ENCODE data around the gene GNAL. TPM values are rescaled to one million over a fixed set of nuclear protein-coding genes. Genes with fewer than 3 reads are reported as not detected.

The GNAL gene
- total and polyA plus RNA-seq, 2 of the 4 experiments (the other 2 are of a cell fraction) = 0.15 to 0.36 TPM

GRCh38 chr18:11828786-11829432 is 139.8 kb downstream of the GNAL start:
- H3K27me3 ChIP-seq (ENCODE audit: control insufficient read depth, insufficient read depth, low read length) = no peaks in the 10 kb centered on the region
- no peak overlapping the region for H2AFZ ChIP-seq (replicated peaks; ENCODE audit: low read length, poor library complexity)
- no peak overlapping the region for H2BK5ac ChIP-seq (ENCODE audit: low read depth, low read length, poor library complexity, severe bottlenecking)
- H2BK20ac ChIP-seq (ENCODE audit: low read depth, low read length) = no peak overlapping the region
- 17% methylated on average over 1 of the region's 6 CpGs; no CpG with 5 or more reads in 1 of the 2 experiments for WGBS, 2 experiments (ENCODE audit: extremely low coverage in 2 of 2, insufficient read length in 1 of 2)
- H3K27ac ChIP-seq (ENCODE audit: insufficient read depth, low read length) = no peak overlapping the region
- no peak overlapping the region for H3K4me2 ChIP-seq (ENCODE audit: low read depth, low read length)
- H2AK9ac ChIP-seq (replicated peaks; ENCODE audit: low read depth, low read length, poor library complexity) = no peak overlapping the region
- ATAC-seq (ENCODE audit: low read depth) (no peak), DNase-seq (no peak)
- intact Hi-C loops (cut with micrococcal nuclease) = no loop called here
- no peak overlapping the region for H4K5ac ChIP-seq (ENCODE audit: low read depth, low read length)
- no peaks in the 10 kb centered on the region for H3K36me3 ChIP-seq (ENCODE audit: control insufficient read depth, insufficient read depth, low read length)
- no peak overlapping the region for H3K14ac ChIP-seq (replicated peaks; ENCODE audit: low read depth, low read length)
- no peak overlapping the region for H4K91ac ChIP-seq (ENCODE audit: insufficient read depth, low read depth, low read length)
- H3K4me1 ChIP-seq (ENCODE audit: control insufficient read depth, insufficient read depth, low read length) = no peaks in the 10 kb centered on the region
- no peak overlapping the region for H2BK15ac ChIP-seq (ENCODE audit: low read depth, low read length)
- TF ChIP-seq SMC3 (IDR thresholded peaks at IDR 0.05; ENCODE audit: low read depth, low read length) = no peak
- no peak for TF ChIP-seq CEBPB (IDR thresholded peaks at IDR 0.05; ENCODE audit: low read depth, low read length)
- dilution Hi-C loops (cut with HindIII; ENCODE audit: low sequenced_read_pairs, unreplicated experiment) = no loop called here
- no peak overlapping the region for H4K8ac ChIP-seq (ENCODE audit: low read depth in 2 of 2, low read length in 2 of 2)
- no peak overlapping the region for H3K18ac ChIP-seq (ENCODE audit: low read depth, low read length)
- no peaks in the 10 kb centered on the region for H3K9me1 ChIP-seq (ENCODE audit: insufficient read depth, low read length)
- no peaks in the 10 kb centered on the region for H3K9me3 ChIP-seq (ENCODE audit: control insufficient read depth, insufficient read depth, low read length)
- H3K56ac ChIP-seq (ENCODE audit: extremely low read depth, insufficient read depth, low read length) = no peak overlapping the region
- H3K4ac ChIP-seq (ENCODE audit: low read depth, low read length) = no peak overlapping the region
- no peak overlapping the region for H3K23ac ChIP-seq (ENCODE audit: low read depth, low read length)
- H2BK120ac ChIP-seq (ENCODE audit: low read depth, low read length) = no peak overlapping the region
- no peaks in the 10 kb centered on the region for H4K20me1 ChIP-seq (ENCODE audit: insufficient read depth, low read length)
- H3K79me1 ChIP-seq (ENCODE audit: low read depth in 1 of 2, low read length in 2 of 2) = no peaks in the 10 kb centered on the region
- no TSS peak for BruUV-seq (replicated peaks)
- H2AK5ac ChIP-seq (ENCODE audit: low read depth, low read length) = no peak overlapping the region
- no peak overlapping the region for H3K4me3 ChIP-seq (ENCODE audit: insufficient read depth, low read depth, low read length)
- in situ Hi-C loops (cut with MboI; ENCODE audit: low sequenced_read_pairs) = no loop called here
- H3K9ac ChIP-seq (ENCODE audit: low read depth, low read length) = no peak overlapping the region
- ChIA-PET CTCF (no interaction called here), POLR2A (ENCODE audit: unreplicated experiment) (no interaction called here)
